Stimulated activated CD4-positive, alpha-beta T cell treated with anti-CD3 and anti-CD28 coated beads, Interleukin-1b, Interleukin-23, amount 100 ng/mL, for 48 hours (primary cell): Measurements from ENCODE around the gene FUBP1.
"Not testable (repeated sequence)": the region's sequence is repeated elsewhere in the genome, so short reads cannot be mapped to it uniquely, and the experiment has no call there.

Experiments
- DNase-seq: peaks from one replicate; pipeline ENCODE4 v3.0.0-alpha.2; 2020

The FUBP1 gene

DNA sequence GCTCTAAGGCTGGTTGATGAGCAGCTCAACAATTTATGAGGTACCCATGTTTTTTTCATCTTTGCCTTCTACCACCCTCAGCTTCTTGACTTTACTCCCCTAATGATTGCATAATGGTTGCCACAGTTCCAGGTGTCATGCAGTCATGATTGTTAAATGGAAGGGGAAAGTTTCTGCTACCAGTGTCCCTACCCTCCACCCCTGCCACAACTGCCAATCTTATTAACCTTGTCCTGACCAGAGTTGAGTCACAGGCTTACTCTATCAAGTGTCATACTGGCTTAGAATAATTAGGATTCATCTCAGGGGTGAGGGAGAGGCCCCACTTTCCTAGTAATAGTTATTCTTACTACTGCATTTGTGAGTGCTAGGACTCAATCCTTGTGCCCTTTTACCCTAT is 7.9 kb upstream of the FUBP1 start:
- DNase-seq = peak; percentile 33

DNA sequence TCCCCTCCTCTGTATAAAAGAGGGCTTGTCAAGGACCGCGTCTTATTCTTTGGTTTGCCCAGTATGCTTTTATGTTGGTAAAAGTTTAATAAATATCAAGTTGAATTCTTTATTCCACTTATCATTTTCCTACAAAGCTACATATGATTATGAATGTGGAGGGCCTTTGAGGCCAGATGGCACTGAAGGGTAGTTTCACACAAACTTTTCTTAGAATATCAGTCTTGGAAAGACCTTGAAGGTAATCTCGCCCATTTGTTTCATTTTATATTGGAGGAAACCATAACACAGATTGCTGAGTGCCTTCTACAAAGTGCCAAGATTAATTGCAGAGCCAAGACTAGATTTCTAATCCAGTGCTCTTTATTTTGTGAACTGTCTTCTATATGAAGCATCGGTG is 5.8 kb upstream of the FUBP1 start:
- DNase-seq = no peak

DNA sequence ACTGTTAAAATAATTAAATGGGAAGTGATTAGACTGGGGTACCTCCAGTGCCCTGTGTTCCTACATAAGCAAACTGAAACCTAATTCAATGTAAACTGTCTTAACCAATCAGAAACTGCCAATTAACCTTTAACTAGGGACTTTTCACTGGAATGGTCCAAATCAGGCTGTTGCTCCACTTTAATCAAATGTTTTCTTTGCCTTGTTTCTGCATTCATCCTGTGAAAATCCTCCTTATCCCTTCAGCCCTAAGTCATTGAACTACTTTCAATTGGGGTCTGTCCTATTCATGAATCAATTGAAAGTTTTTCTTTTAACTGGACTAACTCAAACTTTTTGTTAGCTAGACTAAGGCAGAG is 5.1 kb upstream of the FUBP1 start:
- DNase-seq = no peak

DNA sequence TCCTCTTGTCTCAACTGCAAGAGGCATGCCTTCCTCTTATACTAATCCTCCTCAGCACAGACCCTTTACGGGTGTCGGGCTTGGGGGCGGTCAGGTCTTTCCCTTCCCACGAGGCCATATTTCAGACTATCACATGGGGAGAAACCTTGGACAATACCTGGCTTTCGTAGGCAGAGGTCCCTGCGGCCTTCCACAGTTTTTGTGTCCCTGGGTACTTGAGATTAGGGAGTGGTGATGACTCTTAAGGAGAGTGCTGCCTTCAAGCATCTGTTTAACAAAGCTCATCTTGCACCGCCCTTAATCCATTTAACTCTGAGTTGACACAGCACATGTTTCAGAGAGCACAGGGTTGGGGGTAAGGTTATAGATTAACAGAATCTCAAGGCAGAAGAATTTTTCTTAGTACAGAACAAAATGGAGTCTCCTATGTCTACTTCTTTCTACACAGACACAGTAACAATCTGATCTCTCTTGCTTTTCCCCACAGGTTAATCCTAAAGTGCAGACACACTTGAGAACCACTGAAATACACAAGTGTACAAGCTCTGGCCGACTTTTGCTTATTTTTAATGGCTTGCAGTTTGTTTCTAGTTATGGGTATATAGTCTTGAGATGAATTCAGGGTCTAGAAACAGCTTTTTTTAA is 4.6 kb upstream of the FUBP1 start:
- DNase-seq = not testable (repeated sequence)

DNA sequence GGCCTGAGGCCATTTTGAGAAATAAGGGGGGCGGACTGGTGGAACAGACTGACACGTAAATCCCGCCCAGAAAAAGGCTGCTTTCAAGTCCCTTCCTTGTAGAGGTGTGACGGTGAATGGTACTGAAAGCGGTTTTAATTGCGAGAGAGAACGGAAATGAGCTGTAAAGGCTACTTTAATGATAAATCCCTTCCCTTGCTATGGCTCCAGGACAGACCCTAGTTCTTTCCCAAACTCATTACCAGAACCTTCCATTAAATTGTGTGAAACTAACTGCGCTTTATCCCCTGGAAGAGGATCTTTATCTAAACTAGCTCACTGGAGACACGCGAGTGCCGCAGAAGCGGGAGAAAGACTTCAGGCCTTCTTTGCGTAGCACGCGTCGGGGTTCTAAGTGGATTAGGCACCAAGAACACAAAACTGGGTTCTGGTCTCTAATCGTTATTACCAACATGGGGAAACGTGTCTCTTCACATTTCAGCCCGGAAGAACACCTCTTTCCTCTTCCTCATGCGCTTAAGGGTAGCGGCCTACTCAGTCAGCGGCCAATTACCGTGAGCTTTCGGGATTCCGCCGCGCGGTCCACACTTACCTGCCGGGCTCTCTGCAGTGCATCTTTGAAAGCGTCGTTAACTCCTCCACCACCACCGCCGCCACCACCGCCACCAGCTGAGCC is 441 bp downstream of the FUBP1 start:
- peak; percentile 84 for DNase-seq

DNA sequence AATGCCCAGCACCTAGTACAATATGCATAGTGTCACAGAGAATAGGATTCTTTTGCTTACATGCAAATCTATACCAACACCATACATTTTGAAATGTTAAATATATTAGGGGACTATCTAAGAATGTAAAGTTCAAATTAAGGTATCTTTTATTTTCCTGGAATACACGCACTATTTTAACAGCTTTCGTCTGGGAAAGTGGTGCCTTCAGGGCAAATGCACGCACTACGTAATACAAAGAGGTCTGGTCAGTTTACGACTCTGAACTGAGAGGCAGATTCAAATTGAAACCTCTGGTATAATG is 931 bp downstream of the FUBP1 start:
- no peak for DNase-seq

DNA sequence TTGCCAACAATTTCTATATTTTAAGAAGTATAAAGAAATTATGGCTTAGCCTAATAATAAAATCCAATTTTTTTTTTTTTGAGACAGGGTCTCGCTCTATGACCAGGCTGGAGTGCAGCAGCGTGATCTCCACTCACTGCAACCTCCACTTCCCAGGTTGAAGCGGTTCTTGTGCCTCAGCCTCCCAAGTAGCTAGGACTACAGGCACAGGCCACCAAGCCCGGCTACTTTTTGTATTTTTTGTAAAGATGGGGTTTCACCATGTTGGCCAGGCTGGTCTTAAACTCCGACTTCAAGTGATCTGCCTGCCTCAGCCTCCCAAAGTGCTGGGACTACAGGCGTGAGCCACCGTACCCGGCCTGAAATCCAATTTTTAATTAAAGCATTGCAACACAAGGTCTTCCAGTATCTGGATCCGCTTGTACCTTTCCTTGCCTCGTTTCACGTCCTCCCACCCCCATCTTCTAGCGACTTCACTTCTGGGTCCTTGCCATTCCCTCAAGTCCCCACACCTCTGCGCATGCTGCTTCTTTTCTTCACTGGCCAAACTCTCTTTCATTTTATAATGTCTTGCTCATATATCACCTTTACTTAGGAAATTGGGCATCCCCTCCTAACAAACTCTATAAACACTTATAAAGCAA is 2.3 kb downstream of the FUBP1 start:
- DNase-seq = no peak

DNA sequence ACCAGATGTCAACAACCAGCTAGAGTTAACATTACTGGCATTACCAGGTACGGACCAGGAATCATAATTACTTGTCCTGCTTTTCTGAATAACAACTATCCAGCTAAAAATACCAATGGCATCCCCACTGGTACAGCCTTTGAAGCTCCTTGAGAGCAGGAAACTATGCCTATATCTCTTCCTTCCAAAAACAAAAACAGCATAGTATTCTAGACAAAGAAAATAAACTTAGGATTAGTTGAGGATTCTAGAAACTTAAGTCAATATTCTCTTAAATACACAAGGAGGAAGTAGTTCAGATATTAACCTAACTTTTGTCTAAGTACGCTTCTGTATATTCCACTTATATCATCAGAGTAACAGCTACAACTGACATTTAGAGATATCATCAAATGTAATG is 3.0 kb downstream of the FUBP1 start:
- no peak for DNase-seq

DNA sequence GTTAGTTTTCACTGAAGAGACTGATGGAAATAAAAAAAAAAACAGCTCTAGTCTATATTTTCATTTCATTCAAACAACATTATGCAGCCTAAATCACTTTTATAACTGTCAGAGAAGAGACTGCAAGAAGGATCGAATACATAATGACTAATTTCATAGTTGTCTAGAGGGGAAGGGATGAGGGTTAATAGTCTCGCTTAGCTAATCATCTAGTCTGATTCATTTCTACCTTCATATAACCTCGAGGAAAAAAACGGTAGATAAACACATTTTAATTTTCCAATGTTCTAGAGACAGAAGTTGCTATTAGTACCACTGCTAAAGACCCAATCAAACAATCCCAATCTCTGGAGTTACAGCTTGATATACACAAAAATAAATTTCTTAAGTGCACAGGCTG is 3.5 kb downstream of the FUBP1 start:
- no peak for DNase-seq

DNA sequence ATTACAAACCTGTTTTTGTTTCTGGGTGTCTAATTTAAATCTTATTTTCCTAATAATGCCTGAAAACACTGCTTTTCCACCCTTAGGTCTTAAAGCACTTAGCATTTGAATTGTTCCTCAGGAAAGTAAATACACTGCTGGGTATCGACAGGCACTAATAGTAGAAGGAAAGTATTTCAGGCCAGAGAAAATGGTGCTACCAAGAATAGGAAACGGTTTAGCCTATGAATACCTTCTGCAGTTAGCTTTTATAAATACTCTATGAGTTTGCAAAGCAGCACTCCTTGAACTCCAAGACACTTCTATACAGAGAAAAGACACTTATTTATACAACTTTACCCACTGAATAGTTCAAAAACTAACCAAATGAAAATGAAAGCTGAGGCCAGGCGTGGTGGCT is 6.8 kb downstream of the FUBP1 start:
- no peak for DNase-seq

DNA sequence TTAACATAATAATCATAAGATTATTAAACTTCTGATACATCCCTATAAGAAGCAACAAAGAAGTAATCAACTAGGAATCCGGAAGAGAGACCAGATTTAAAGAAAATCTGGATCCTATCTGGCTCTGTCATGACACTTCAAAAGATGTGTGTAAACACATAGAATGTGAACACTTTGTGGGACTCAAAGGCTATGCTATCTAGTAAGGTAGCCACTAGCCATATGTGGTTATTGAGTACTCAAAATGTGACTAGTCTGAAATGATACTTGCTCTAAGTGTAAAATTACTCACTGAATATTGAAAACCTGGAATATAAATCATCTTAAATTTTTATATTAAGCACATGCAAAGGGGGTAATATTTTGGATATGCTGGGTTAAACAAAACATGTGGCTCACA is 8.7 kb downstream of the FUBP1 start:
- no peak for DNase-seq

DNA sequence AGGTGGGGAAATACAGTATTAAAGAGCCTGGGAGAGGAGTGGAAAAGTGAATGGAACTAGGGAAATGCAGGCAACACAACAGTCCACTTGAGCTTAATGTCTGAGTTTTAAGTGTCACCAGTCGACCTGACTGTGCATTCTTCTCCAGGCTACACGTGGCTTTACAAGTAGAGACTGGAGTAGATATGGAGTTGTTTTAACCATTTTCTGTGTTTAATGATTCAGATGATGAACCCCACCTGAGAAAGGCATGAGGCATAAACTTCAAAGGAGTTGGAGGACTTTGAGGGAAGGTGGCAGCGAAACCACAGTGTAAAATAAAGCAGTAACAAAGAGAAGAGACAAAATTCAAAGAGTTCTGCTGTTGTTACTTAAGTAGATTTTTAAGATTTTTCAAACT is 12.6 kb downstream of the FUBP1 start:
- no peak for DNase-seq

DNA sequence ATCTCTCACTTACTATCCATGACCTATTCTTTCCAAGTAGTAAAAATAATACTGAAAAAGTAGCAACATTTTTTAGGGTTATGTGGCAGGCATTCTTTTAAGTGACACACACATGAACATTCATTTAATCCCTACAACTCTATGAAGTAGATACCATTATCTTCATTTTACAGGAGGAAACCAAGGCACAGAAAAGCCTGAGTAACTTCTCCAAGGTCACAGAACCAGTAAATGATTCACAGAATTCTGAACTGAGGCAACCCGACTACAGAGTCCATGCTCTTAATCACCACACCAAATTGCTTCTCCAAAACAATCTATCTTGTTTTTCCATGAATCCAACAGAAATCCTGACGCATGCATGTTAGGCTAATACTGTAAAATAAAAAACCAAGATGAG is 17.5 kb downstream of the FUBP1 start:
- no peak for DNase-seq

DNA sequence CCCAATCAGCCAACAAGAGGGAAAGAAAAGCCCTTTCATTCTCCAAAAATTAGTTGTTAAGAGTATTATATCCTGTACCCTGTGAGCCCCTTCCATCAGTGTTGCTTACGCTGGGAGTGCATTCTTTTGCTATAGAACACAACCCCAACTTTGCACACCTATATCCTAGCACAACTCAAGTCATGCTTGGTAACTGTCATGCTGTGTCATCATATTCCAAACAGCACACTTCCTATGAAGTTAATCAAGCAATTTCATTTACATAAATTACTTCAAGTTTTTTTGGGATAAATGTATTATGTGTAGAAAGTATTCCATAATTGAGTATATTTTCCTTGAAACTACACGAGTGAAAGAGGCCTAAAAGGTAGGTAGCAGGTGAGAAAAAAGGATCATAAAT is 20.0 kb downstream of the FUBP1 start:
- DNase-seq = no peak

DNA sequence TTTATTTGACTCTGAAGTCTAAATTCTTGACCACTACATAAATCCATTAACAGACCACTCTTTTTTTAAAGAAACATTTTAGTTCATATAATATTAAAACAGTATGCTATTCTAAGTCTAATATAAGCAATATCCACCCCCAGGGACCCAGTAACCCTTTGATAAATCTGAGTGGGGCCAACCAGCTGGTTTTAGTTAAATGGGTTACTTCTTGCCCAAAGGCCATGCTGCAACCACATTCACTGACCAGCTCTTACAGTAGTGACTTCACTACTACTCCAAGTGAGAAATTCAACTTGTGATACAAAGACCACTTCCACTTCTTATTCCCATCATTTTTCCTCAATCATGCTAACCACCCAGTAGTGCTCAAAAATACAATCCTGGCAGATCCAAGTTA is 20.5 kb downstream of the FUBP1 start:
- no peak for DNase-seq

DNA sequence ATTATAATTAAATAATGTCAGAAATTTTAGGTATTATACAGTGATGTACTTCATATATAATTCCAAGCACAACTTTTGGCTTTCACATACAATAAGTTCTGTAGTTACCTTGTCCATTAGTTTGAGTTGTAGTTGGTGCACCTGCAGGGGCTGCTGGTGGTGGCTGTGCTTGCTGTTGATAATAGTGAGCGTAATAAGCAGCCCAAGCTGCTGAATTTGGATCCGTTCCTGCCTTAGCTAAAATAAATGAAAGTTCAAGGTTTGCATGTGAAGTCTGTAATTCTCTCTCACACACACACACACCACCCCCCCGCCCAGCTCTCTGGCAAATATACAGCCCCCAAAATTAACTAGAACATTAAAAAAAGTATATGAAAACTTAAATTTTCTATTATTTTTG is 22.4 kb downstream of the FUBP1 start:
- no peak for DNase-seq

DNA sequence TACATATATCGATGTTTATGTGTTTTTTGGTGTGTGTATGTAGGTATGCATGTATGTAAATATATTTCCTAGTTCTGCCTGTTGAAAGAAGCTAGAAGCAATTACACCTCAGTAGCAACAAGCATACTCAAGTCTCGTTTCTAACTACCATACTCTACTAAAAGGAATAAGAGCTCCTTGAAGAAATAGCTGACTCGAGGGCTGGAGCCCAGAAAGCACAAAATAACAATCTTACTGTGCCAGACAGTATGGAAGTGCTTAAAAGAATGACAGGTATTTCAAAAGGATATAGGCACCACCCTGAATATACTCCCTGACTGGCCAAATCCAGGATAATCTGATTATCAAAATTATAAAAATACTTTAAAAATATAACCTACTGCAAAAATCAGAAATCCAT is 23.2 kb downstream of the FUBP1 start:
- no peak for DNase-seq

DNA sequence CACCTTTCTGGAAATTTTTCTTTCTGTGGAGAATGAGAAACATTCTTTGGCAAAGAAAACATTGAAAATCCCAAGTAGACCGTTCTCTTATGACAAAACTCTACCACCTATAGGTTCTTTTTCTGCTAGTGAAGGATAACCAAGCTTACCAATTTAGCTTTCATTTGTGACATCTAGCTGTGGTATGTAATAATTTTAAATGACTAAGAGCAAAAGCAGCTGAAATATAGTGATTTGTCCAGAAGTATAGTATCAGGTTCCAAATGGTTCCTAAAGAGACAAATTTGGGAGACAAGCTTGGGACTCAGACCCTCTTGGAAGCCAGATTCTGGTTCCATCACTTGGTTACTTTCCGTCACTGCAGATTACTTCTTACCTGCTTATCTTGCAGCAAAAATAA is 24.4 kb downstream of the FUBP1 start:
- no peak for DNase-seq

DNA sequence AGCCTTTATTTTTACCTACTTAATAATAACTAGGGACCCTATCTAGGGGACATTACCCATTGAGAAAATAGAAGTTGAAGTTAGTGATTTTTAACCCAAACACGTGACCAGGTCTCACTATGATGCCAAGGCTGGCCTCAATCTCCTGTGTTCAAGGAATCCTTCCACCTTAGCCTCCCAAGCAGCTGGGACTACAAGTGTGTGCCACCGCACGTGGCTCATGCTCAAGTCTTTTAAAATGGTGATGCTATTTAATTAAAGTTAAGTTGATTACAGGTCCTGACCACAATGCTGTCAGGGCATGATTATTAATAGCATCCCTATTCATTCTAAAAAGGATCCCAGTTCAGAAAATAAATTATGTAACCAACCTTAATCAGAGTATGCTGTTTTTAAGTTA is 25.0 kb downstream of the FUBP1 start:
- no peak for DNase-seq

DNA sequence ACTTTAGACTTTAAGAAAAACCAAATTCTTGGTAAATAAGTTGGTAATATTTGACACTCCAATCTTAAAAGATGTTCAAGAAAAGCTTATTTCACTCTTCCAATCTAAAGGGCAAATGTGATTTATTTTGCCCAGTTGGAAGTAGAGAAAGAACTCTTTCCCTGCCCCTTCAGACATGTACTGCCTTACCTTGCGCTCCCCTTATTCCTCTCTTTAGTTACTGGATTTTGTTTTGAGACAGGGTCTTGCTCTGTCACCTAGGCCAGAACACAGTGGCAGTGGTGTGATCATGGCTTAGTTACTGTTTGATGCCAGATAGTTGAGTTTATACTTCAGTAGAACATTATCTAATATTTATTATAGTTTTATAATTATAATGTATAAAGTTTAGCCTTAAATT is 27.5 kb downstream of the FUBP1 start:
- DNase-seq = no peak

DNA sequence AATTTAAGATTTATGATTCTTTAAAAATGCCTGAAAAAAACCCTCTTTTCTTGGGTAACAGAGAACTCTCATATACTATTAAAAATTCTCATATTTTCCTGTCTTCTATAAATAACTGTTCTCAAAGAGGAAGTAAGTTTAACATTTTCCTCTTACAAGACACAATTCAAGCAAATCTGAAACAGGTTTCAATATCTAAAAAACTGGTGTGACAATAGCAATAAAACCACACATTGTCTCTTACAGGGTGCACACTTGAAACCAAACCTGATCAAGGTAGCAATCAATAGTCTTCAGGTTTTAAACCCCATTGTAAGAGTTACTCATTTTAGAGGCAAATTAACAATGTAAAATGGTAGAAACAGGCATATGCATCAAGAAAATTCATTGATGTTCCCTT is 28.0 kb downstream of the FUBP1 start:
- no peak for DNase-seq

DNA sequence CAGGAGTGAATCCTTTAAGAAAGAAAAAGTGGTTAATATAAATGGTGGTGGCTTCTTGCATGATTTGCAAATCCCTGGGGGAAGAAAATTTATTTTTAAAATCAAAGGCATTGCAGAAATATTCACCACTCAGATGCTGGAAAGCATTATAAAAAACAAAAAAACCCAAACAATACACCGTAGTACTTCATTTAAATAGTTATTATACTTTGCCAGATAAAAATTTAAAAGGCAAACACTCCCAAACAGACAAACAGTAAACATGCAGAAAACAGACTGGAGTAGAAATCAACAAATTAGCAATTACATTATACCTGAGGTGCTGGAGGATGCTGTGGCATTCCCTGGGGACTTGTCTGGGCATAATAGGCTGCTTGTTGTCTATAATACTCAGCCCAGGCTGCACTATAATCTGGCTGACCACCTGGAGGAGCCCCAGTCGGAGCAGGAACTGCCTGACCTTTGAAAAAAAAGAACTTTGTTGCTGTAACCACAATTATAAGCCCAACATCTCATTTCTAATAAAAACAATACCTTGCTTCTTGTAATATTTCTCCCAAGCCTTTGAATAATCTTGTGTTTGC is 29.9 kb downstream of the FUBP1 start:
- DNase-seq = no peak

DNA sequence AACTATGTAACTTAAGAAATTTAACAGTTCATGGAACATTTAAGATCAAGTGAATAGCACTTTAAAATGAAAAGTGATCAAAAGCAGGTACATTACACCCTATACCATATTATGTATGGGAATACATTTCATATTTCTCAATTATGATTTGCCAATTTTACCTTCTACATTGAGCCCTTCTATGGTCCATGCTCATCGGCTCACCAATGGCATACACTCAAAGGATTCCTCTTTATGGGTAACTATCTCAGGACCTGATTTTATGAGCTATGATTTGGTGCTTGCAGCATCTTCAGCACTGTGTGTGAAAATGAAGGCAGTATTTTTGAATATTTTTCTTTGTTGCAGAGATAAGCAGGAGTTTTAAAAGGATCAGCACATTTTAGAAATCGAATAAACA is 33.5 kb downstream of the FUBP1 start:
- DNase-seq = no peak

DNA sequence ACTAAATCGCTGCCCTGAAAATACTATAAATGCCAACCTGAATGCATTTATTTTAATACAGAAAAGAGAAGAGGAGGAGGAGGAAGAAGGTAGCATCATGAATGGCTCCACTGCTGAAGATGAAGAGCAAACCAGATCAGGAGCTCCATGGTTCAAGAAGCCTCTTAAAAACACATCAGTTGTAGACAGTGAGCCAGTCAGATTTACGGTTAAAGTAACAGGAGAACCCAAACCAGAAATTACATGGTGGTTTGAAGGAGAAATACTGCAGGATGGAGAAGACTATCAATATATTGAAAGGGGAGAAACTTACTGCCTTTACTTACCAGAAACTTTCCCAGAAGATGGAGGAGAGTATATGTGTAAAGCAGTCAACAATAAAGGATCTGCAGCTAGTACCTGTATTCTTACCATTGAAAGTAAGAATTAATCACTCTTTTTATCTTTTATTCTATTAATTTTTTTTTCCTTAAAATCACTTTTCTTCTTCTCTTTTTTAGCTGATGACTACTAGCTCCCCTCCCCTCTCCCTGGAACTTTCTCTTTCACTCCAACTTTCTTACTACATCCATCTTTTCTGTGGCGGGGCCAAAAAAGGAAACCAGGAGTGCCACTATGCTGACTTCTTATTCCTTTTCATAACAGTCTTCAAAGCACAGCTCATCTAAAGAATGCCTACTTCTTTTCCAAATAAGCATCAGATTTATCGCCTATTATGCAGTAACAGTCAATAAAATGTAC is 36.3 kb downstream of the FUBP1 start:
- no peak for DNase-seq
